ENCODE results near the gene HDHD2. TPM values are rescaled to one million over a fixed set of nuclear protein-coding genes. Genes with fewer than 3 reads are reported as not detected.
A peak's percentile ranks its signal among the peaks of the same experiment; 100 is the strongest.

Gene HDHD2
- total RNA-seq, 1 donor: 17.3 TPM

DNA sequence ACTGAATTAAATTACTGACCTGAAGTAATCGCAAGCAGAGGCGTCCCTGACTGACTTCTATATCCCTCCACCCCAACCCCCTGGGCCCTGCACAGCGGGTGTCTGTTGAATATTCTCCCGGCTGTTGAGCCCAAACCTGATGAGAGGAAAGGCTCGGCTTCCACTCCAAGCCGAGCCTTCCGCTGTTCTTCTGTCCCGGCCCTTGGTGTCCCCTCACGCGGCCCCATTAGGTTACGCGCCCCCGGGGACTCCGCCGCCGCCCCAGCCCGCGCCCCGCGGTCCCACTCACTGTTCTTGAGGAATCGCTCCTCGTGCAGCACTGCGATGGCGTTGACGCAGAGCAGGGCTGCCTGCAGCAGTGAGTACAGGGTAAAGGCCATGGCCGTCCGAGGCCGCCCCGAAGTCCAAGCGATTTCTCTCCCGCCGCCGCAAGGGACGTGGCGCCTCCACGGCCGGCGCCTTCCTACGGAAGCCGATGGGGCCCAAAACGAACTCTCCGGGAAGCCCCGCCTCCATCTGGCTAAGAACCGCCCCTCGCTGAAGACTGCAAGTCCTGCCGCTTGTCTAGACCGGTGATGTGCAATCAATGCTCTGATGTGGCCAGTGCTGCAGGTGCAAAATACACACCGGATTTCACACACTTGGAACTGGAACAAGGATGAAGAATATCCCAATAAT is 25.7 kb upstream of the HDHD2 start, which contains the start of gene IER3IP1:
TSS of gene IER3IP1 (minus strand) at position 467 of the 678 bp plus-strand sequence. CDS start at position 380, 87 bp downstream.
- DNase-seq (ENCODE audit: low read depth): peak; percentile 95
- H3K4me3 ChIP-seq (ENCODE audit: low read depth, low read length): peak within 1 kb of the TSS; percentile 93
- TF ChIP-seq CTCF (IDR thresholded peaks at IDR 0.05; ENCODE audit: insufficient read depth, low read depth, low read length): peak; percentile 7

- TF ChIP-seq CTCF (IDR thresholded peaks at IDR 0.05; ENCODE audit: insufficient read depth, low read depth, low read length): no peak
- H3K4me3 ChIP-seq (ENCODE audit: low read depth, low read length): peak overlapping the region; percentile 93
- no peak for DNase-seq (ENCODE audit: low read depth)
These were observed 25.1 kb upstream of the HDHD2 start for GRCh38 chr18:47175283-47175897.

DNA sequence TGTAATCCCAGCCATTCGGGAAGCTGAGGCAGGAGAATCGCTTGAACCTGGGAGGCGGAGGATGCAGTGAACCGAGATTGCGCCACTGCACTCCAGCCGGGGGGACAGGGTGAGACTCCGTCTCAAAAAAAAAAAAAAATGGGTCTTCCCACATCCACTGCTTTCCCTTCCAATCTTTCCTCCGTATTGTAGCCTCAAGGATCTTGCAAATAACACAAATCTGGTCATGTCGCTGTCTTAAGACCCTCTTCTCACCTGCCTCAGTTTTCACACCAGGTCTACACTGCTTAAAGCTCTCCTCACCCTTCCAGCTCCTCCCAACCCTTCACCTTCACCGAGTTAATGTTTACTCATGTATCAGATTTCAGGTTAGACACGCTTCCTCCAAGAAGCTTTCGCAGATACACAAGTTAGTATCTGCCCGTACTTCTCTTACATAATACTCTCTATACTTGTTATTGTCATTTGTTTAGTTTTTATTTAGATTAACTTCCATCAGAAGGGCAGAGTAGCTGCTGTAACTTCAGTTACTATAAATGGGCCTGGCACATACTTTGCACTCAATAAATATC is 24.3 kb upstream of the HDHD2 start:
- H3K4me3 ChIP-seq (ENCODE audit: low read depth, low read length): peak overlapping the region; percentile 93
- no peak for TF ChIP-seq CTCF (IDR thresholded peaks at IDR 0.05; ENCODE audit: insufficient read depth, low read depth, low read length)
- DNase-seq (ENCODE audit: low read depth): no peak

DNA sequence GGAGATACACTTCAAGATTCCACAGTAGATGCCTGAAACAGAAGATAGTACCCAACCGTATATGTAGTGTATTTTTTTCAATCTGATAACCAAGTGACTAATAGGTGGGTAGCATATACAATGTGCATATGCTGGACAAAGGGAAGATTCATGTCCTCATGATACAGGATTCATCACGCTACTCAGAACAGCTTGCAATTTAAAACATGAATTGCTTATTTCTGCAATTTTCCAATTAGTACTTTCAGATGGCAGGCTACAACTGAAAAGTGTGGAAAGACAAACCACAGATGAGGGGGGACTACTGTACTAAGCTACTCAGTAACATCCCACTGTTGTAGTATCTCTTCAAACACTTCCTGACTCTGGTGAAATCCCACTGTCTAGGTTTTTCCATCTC is 22.2 kb upstream of the HDHD2 start:
- TF ChIP-seq CTCF (IDR thresholded peaks at IDR 0.05; ENCODE audit: insufficient read depth, low read depth, low read length): no peak
- H3K4me3 ChIP-seq (ENCODE audit: low read depth, low read length): no peak overlapping the region
- no peak for DNase-seq (ENCODE audit: low read depth)

GRCh38 chr18:47168913-47169312 is 18.6 kb upstream of the HDHD2 start:
- no peak for DNase-seq (ENCODE audit: low read depth)
- H3K4me3 ChIP-seq (ENCODE audit: low read depth, low read length): no peak overlapping the region
- TF ChIP-seq CTCF (IDR thresholded peaks at IDR 0.05; ENCODE audit: insufficient read depth, low read depth, low read length): no peak

- no peak for TF ChIP-seq CTCF (IDR thresholded peaks at IDR 0.05; ENCODE audit: insufficient read depth, low read depth, low read length)
- DNase-seq (ENCODE audit: low read depth): no peak
- no peak overlapping the region for H3K4me3 ChIP-seq (ENCODE audit: low read depth, low read length)
These were observed 18.2 kb upstream of the HDHD2 start for GRCh38 chr18:47168509-47168908.
